Esophagus muscularis mucosa (tissue), 4 donors: ENCODE measurements around the gene SLC25A23. TPM values are rescaled to one million over a fixed set of nuclear protein-coding genes. Genes with fewer than 3 reads are reported as not detected.

ENCODE experiments used
- DNase-seq: peaks from one replicate; pipeline ENCODE4 v3.0.0-alpha.2; 2017; ENCODE audit errors: extremely low spot score
- H3K27ac ChIP-seq, 4 donors: fragments of 200-600 bp; sonication (generic); replicated peaks in 1 of 4; 1 replicate in 3 of 4; 2 replicates in 1 of 4; pipeline ENCODE4 v1.5.1; 2016 to 2019; ENCODE audit warnings: mild to moderate bottlenecking in 1 of 4
- H3K27me3 ChIP-seq, 4 donors: fragments of 200-600 bp; sonication (generic); one replicate each; pipeline versions ENCODE4 v1.5.1 to v1.6.0; 2016 to 2019
- H3K36me3 ChIP-seq, 4 donors: fragments of 200-600 bp; sonication (generic); one replicate each; pipeline ENCODE4 v1.5.1; 2016 to 2019
- H3K4me1 ChIP-seq, 4 donors: fragments of 200-600 bp; sonication (generic); one replicate each; pipeline ENCODE4 v1.5.1; 2016 to 2019
- H3K4me3 ChIP-seq, 4 donors: fragments of 200-600 bp; sonication (generic); 1 replicate in 2 of 4; 2 replicates in 2 of 4; pipeline ENCODE4 v1.5.1; 2016 to 2019; ENCODE audit warnings: mild to moderate bottlenecking in 4 of 4, moderate library complexity in 1 of 4
- H3K9me3 ChIP-seq, 4 donors: fragments of 200-600 bp; sonication (generic); 1 replicate in 3 of 4; 2 replicates in 1 of 4; pipeline ENCODE4 v1.5.1; 2016 to 2019
- CTCF ChIP-seq, 3 experiments: fragments of 200-600 bp in 2 of 3; fragments of 450-650 bp in 1 of 3; sonication (generic) in 2 of 3; IDR thresholded peaks; one replicate each; pipeline ENCODE4 v1.5.1; 2017 to 2019; ENCODE audit warnings: antibody characterized with exemption in 3 of 3, mild to moderate bottlenecking in 2 of 3, moderate library complexity in 1 of 3
- EP300 ChIP-seq: sonication (generic); formaldehyde crosslinking; IDR thresholded peaks from one replicate; pipeline ENCODE4 v1.6.1; 2017; ENCODE audit warnings: antibody characterized with exemption
- POLR2A ChIP-seq: fragments of 450-650 bp; IDR thresholded peaks from one replicate; pipeline ENCODE4 v1.6.1; 2017; ENCODE audit warnings: antibody characterized with exemption, moderate library complexity, mild to moderate bottlenecking, low read depth
- POLR2AphosphoS5 ChIP-seq, 2 donors: sonication (generic); formaldehyde crosslinking; IDR thresholded peaks; one replicate each; pipeline ENCODE4 v1.6.1; 2017; ENCODE audit warnings: antibody characterized with exemption in 2 of 2
- WGBS: methylation state at CpG from one replicate; pipeline ENCODE4 v1.1.5; 2018; 5-methylcytosine and 5-hydroxymethylcytosine counted together
- intact Hi-C: fragments of 100-400 bp; cut with DNase I; formaldehyde crosslinking; loops from one replicate; pipeline ENCODE4 v1.15.1; 2023
- total RNA-seq, 4 donors: library from RNA; depleted of rRNA; stranded (reverse); fragments of >200 nt; gene quantifications; one replicate each; pipeline versions ENCODE4 v1.1.0 to v1.2.1, GENCODE V29; 2016

Gene SLC25A23
- total RNA-seq, 4 donors from 2014 or later: 215 to 412 (median 315) TPM

DNA sequence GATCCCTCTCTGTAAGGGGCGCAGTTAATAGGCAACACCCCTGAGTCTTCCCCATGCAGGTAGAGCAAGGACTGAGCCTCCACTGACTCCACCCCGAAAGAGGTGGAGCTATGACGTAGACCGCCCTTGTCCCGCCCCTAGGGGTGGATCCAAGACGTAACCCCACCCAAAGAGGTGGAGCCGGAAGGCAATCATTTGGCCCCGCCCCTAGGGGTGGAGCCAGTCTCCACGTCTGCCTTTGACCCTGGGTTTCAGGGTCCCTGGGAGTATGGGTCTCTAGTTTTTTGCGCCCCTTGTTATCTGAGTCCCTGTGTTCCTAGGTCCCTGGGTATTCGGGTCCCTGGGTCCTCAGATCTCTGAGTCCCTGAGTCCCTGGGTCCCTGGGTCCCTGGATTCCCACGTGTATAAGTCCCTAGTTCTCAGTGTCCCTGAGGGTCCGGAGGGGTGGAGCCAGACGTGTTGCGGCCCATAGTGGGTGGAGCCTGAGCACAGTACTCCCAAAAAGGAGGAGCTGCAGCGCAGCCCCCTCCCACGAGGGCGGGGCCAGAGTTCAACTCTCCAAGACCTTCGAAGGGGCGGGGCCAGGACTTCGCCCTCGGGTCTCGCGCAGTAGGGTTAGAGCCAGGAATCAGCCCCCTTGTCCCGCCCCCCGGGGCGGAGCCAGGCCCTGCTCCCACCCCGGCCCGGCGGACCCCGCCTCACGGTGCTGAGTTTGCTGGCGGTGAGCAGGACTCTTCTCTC, 16.7 kb upstream of the SLC25A23 start:
- intact Hi-C loops: no loop called here
- no peak for DNase-seq
- Histone ChIP-seq H3K27me3 (peaks cover 3 to 81% (median 26%) of the 10 kb centered on the region in 4 donors), H3K36me3 (no peaks in the 10 kb centered on the region), H3K9me3 (no peaks in the 10 kb centered on the region), H3K4me1 (peaks cover 11 to 22% (median 18%) of the 10 kb centered on the region in 4 donors), H3K27ac (no peak overlapping the region), H3K4me3 (peak overlapping the region; percentile 25 to 49 (median 34))
- 11% methylated on average over 3 of the region's 33 CpGs for WGBS
- TF ChIP-seq POLR2AphosphoS5 (IDR thresholded peaks at IDR 0.05): no peak

DNA sequence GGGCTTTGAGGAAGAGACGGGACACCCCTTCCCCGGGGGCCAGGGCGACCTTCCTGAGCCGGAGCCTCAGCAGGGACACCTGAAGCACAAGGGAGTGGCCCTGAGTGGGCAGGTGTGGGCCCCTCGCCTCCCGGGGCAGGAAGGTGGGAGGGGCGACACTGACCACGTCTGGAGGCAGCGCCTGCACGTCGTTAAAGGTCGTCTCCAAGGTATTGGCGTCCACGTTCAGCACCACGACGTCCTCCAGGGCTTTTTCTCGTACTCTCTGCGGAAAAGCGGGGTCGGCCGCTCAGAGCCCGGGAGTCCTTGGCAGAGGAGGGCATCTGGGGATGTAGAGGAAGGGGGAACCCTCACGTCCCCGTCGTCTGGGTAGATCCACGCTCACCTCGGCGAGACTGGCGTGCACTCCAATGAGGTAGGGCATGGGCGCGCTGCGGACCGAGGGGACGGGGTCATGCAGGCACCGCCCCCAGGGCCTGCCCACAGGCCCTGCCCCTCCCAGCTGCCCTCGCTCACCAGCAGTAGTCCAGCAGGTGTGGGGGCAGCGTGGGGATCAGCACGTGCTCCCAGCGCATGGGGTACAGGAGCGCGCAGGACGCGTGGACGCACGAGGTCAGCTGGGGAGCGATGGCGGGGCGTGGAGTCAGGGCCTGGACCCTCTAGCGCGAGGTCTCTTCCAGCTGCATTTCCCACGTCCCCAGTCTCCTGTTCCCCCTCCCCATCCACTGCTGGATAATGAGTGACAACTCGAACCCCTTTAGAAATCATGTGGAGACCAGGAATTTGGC, 15.9 kb upstream of the SLC25A23 start:
- DNase-seq: no peak
- WGBS: 32% methylated on average over 32 of the region's 52 CpGs
- Histone ChIP-seq H3K27me3 (peaks cover 3 to 73% (median 26%) of the 10 kb centered on the region in 4 donors), H3K4me1 (peaks cover 11 to 22% (median 18%) of the 10 kb centered on the region in 4 donors), H3K36me3 (no peaks in the 10 kb centered on the region), H3K9me3 (no peaks in the 10 kb centered on the region), H3K4me3 (peak overlapping the region in 2 of 4 donors; percentile 25 to 37), H3K27ac (no peak overlapping the region)
- intact Hi-C loops: no loop called here
- TF ChIP-seq POLR2AphosphoS5 (IDR thresholded peaks at IDR 0.05) (no peak), CTCF (IDR thresholded peaks at IDR 0.05) (no peak), POLR2A (no peak), EP300 (no peak)

GRCh38 chr19:6473647-6474046, 14.1 kb upstream of the SLC25A23 start:
- Histone ChIP-seq H3K27me3 (peaks cover 3 to 56% (median 25%) of the 10 kb centered on the region in 4 donors), H3K9me3 (no peaks in the 10 kb centered on the region), H3K36me3 (no peaks in the 10 kb centered on the region), H3K4me1 (peaks cover 11 to 22% (median 18%) of the 10 kb centered on the region in 4 donors), H3K27ac (no peak overlapping the region), H3K4me3 (no peak overlapping the region)
- intact Hi-C loops: no loop called here
- DNase-seq: no peak
- 64% methylated on average over 6 of the region's 9 CpGs for WGBS
- TF ChIP-seq CTCF (IDR thresholded peaks at IDR 0.05) (no peak), POLR2A (no peak), POLR2AphosphoS5 (IDR thresholded peaks at IDR 0.05) (no peak), EP300 (no peak)

DNA sequence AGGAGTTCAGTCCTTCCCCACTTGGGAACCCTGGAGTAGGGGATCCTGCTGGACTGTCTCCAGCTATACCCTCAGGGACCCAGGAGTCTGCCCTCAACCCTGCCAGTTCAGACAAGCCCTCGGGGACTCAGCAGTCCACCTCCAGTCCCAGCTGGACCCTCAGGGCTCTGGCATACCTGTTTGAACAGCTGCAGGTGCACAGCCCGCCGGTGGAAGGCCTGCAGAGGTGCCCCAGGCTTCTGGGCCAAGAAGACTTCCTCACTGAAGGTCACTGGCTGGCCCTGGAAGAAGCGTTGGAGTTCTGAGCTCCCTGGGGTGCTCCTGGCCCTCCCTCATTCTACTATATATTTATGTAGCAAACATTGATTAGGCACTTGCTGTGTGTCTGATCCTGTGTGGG, 13.1 kb upstream of the SLC25A23 start:
- Histone ChIP-seq H3K27ac (no peak overlapping the region), H3K4me1 (peaks cover 11 to 22% (median 18%) of the 10 kb centered on the region in 4 donors), H3K4me3 (no peak overlapping the region), H3K27me3 (peaks cover 3 to 47% (median 23%) of the 10 kb centered on the region in 4 donors), H3K9me3 (no peaks in the 10 kb centered on the region), H3K36me3 (no peaks in the 10 kb centered on the region)
- intact Hi-C loops: no loop called here
- 72% methylated on average over 4 of the region's 4 CpGs for WGBS
- no peak for TF ChIP-seq POLR2AphosphoS5 (IDR thresholded peaks at IDR 0.05)
- DNase-seq: no peak

- Histone ChIP-seq H3K4me3 (no peak overlapping the region), H3K9me3 (no peaks in the 10 kb centered on the region), H3K4me1 (peaks cover under 1 to 11% (median 8%) of the 10 kb centered on the region in 4 donors), H3K36me3 (no peaks in the 10 kb centered on the region), H3K27me3 (peaks cover 0 to 30% (median 11%) of the 10 kb centered on the region in 4 donors), H3K27ac (no peak overlapping the region)
- TF ChIP-seq POLR2AphosphoS5 (IDR thresholded peaks at IDR 0.05): no peak
- no peak for TF ChIP-seq CTCF (IDR thresholded peaks at IDR 0.05)
- TF ChIP-seq POLR2A: no peak
- TF ChIP-seq EP300: no peak
- 88% methylated on average over 14 of the region's 14 CpGs for WGBS
- DNase-seq: no peak
- intact Hi-C loops: no loop called here
Measured at GRCh38 chr19:6471076-6471475, 11.5 kb upstream of the SLC25A23 start.
